ENCODE data around the gene MTG1. TPM values are rescaled to one million over a fixed set of nuclear protein-coding genes. Genes with fewer than 3 reads are reported as not detected.
"Not testable (repeated sequence)": the region's sequence is repeated elsewhere in the genome, so short reads cannot be mapped to it uniquely, and the experiment has no call there.

The MTG1 gene
- total RNA-seq, 8 experiments from 2014 or later: 11.9 to 68.6 (median 27.9) TPM

- H3K27ac ChIP-seq: no peak overlapping the region
- no peaks in the 10 kb centered on the region for H3K4me1 ChIP-seq (replicated peaks in 1 of 2)
- no peak overlapping the region for H3K4me3 ChIP-seq
- in situ Hi-C loops (cut with MboI; ENCODE audit: low pct_unique_long_range_greater_than_20kb in 2 of 9, low sequenced_read_pairs in 9 of 9, unreplicated experiment in 9 of 9): no loop called here
- WGBS, 10 experiments: 50 to 100% (median 83%) methylated on average over 2 to 3 of the region's 81 CpGs; no CpG with 5 or more reads in 7 of the 10 experiments
- ATAC-seq (replicated peaks in 6 of 8): no peak
Observed at GRCh38 chr10:133459454-133460207, 65.7 kb downstream of the MTG1 start.

- Histone ChIP-seq H3K4me3 (no peak overlapping the region), H3K27ac (no peak overlapping the region), H3K4me1 (replicated peaks in 1 of 2) (no peaks in the 10 kb centered on the region)
- 77 to 100% (median 88%) methylated on average over 1 to 11 of the region's 14 CpGs; no CpG with 5 or more reads in 1 of the 10 experiments for WGBS, 10 experiments
- in situ Hi-C loops (cut with MboI; ENCODE audit: low pct_unique_long_range_greater_than_20kb in 2 of 9, low sequenced_read_pairs in 9 of 9, unreplicated experiment in 9 of 9): no loop called here
- no peak for ATAC-seq (replicated peaks in 6 of 8)
Observed at GRCh38 chr10:133460208-133460769, 66.3 kb downstream of the MTG1 start.

- in situ Hi-C loops (cut with MboI; ENCODE audit: low pct_unique_long_range_greater_than_20kb in 2 of 9, low sequenced_read_pairs in 9 of 9, unreplicated experiment in 9 of 9): no loop called here
- H3K4me1 ChIP-seq (replicated peaks in 1 of 2): no peaks in the 10 kb centered on the region
- WGBS, 10 experiments: 30 to 90% (median 68%) methylated on average over 2 to 6 of the region's 7 CpGs; no CpG with 5 or more reads in 5 of the 10 experiments
- no peak for ATAC-seq (replicated peaks in 6 of 8)
- no peak overlapping the region for H3K4me3 ChIP-seq
- H3K27ac ChIP-seq: no peak overlapping the region
Observed at GRCh38 chr10:133461027-133461426, 67.1 kb downstream of the MTG1 start.

GRCh38 chr10:133461841-133462240 is 67.9 kb downstream of the MTG1 start:
- Histone ChIP-seq H3K27ac (no peak overlapping the region), H3K4me1 (replicated peaks in 1 of 2) (no peaks in the 10 kb centered on the region)
- in situ Hi-C loops (cut with MboI; ENCODE audit: low pct_unique_long_range_greater_than_20kb in 2 of 9, low sequenced_read_pairs in 9 of 9, unreplicated experiment in 9 of 9): no loop called here

GRCh38 chr10:133462512-133463305 is 68.8 kb downstream of the MTG1 start:
- 41 to 94% (median 64%) methylated on average over 2 to 9 of the region's 10 CpGs; no CpG with 5 or more reads in 1 of the 10 experiments for WGBS, 10 experiments
- in situ Hi-C loops (cut with MboI; ENCODE audit: low pct_unique_long_range_greater_than_20kb in 2 of 9, low sequenced_read_pairs in 9 of 9, unreplicated experiment in 9 of 9): no loop called here
- Histone ChIP-seq H3K4me1 (replicated peaks in 1 of 2) (no peaks in the 10 kb centered on the region), H3K27ac (no peak overlapping the region), H3K4me3 (no peak overlapping the region)
- ATAC-seq (replicated peaks in 6 of 8): no peak

More at GRCh38 chr10:133461841-133462240, 67.9 kb downstream of the MTG1 start:
- 27 to 61% (median 50%) methylated on average over 2 to 7 of the region's 8 CpGs; no CpG with 5 or more reads in 4 of the 10 experiments for WGBS, 10 experiments
- no peak overlapping the region for H3K4me3 ChIP-seq
- ATAC-seq (replicated peaks in 6 of 8): no peak

- no peak overlapping the region for H3K4me3 ChIP-seq
- 55 to 92% (median 64%) methylated on average over 2 to 7 of the region's 12 CpGs; no CpG with 5 or more reads in 7 of the 10 experiments for WGBS, 10 experiments
- H3K4me1 ChIP-seq (replicated peaks in 1 of 2): no peaks in the 10 kb centered on the region
- ATAC-seq (replicated peaks in 6 of 8): no peak
- H3K27ac ChIP-seq: no peak overlapping the region
- in situ Hi-C loops (cut with MboI; ENCODE audit: low pct_unique_long_range_greater_than_20kb in 2 of 9, low sequenced_read_pairs in 9 of 9, unreplicated experiment in 9 of 9): no loop called here
Observed at GRCh38 chr10:133464582-133465031, 70.7 kb downstream of the MTG1 start.

GRCh38 chr10:133465191-133465949 is 71.4 kb downstream of the MTG1 start:
- Histone ChIP-seq H3K27ac (no peak overlapping the region), H3K4me3 (no peak overlapping the region), H3K4me1 (replicated peaks in 1 of 2) (no peaks in the 10 kb centered on the region)
- 33 to 100% (median 92%) methylated on average over 1 to 11 of the region's 55 CpGs; no CpG with 5 or more reads in 5 of the 10 experiments for WGBS, 10 experiments
- in situ Hi-C loops (cut with MboI; ENCODE audit: low pct_unique_long_range_greater_than_20kb in 2 of 9, low sequenced_read_pairs in 9 of 9, unreplicated experiment in 9 of 9): no loop called here
- ATAC-seq (replicated peaks in 6 of 8): peak in 2 of 8 experiments; percentile 30 to 49

GRCh38 chr10:133465950-133466474 is 72.1 kb downstream of the MTG1 start:
- 20 to 100% (median 70%) methylated on average over 1 to 5 of the region's 7 CpGs; no CpG with 5 or more reads in 6 of the 10 experiments for whole genome bisulfite sequencing, 10 experiments
- Histone ChIP-seq H3K27ac (no peak overlapping the region), H3K4me3 (no peak overlapping the region), H3K4me1 (replicated peaks in 1 of 2) (no peaks in the 10 kb centered on the region)
- no peak for ATAC-seq (replicated peaks in 6 of 8)
- in situ Hi-C loops (cut with MboI; ENCODE audit: low pct_unique_long_range_greater_than_20kb in 2 of 9, low sequenced_read_pairs in 9 of 9, unreplicated experiment in 9 of 9): no loop called here

GRCh38 chr10:133466683-133467275 is 72.8 kb downstream of the MTG1 start:
- H3K27ac ChIP-seq: no peak overlapping the region
- H3K4me1 ChIP-seq (replicated peaks in 1 of 2): no peaks in the 10 kb centered on the region
- no peak overlapping the region for H3K4me3 ChIP-seq
- in situ Hi-C loops (cut with MboI; ENCODE audit: low pct_unique_long_range_greater_than_20kb in 2 of 9, low sequenced_read_pairs in 9 of 9, unreplicated experiment in 9 of 9): no loop called here
- WGBS, 10 experiments: 28 to 89% (median 69%) methylated on average over 1 to 6 of the region's 7 CpGs; no CpG with 5 or more reads in 3 of the 10 experiments
- ATAC-seq (replicated peaks in 6 of 8): peak in 1 of 8 experiments; percentile 90

- in situ Hi-C loops (cut with MboI; ENCODE audit: low pct_unique_long_range_greater_than_20kb in 2 of 9, low sequenced_read_pairs in 9 of 9, unreplicated experiment in 9 of 9): no loop called here
- H3K27ac ChIP-seq: no peak overlapping the region
- H3K4me1 ChIP-seq (replicated peaks in 1 of 2): no peaks in the 10 kb centered on the region
- no peak for ATAC-seq (replicated peaks in 6 of 8)
- 41 to 80% (median 64%) methylated on average over 1 to 15 of the region's 17 CpGs; no CpG with 5 or more reads in 3 of the 10 experiments for WGBS, 10 experiments
- H3K4me3 ChIP-seq: no peak overlapping the region
Observed at GRCh38 chr10:133467286-133467911, 73.4 kb downstream of the MTG1 start.

GRCh38 chr10:133469205-133469604 is 75.2 kb downstream of the MTG1 start:
- ATAC-seq (replicated peaks in 6 of 8); in situ Hi-C loops (cut with MboI; ENCODE audit: low pct_unique_long_range_greater_than_20kb in 2 of 9, low sequenced_read_pairs in 9 of 9, unreplicated experiment in 9 of 9); H3K4me3 ChIP-seq; H3K4me1 ChIP-seq (replicated peaks in 1 of 2); H3K27ac ChIP-seq: not testable (repeated sequence)
- WGBS, 10 experiments: 7 to 25% (median 20%) methylated on average over 1 to 2 of the region's 3 CpGs; no CpG with 5 or more reads in 5 of the 10 experiments
